Natural killer cell treated with Interleukin-12 subunit alpha and Interleukin-12 subunit beta and Interleukin-15 and Interleukin-18, amount 100 ng/mL, for 72 hours (primary cell): Measurements from ENCODE around the gene SCAMP2. TPM values are rescaled to one million over a fixed set of nuclear protein-coding genes. Genes with fewer than 3 reads are reported as not detected.

Source experiments
- total RNA-seq, 2 donors: library from RNA; stranded (reverse); gene quantifications; one replicate each; pipeline ENCODE4 v1.2.3, GENCODE V29; 2022

SCAMP2 gene
- total RNA-seq, 2 donors from 2014 or later = 109 to 111 TPM

Other genes with a start within 250 kb of the SCAMP2 start
- 10 to 100 TPM; 69.4 to 73.0 TPM for gene EDC3, start 177.3 kb downstream of the SCAMP2 start, total RNA-seq
- gene CYP1A1, start 147.8 kb downstream of the SCAMP2 start, total RNA-seq = 1 to 10 TPM; 3.2 to 4.6 TPM
- gene CYP1A2, start 124.5 kb downstream of the SCAMP2 start, total RNA-seq = not detected
- 100 to 1,000 TPM; 323 TPM for gene CSK, start 91.3 kb downstream of the SCAMP2 start, total RNA-seq
- gene LMAN1L, start 60.5 kb downstream of the SCAMP2 start, total RNA-seq = 1 to 10 TPM; 3.4 to 4.9 TPM
- gene CPLX3, start 46.7 kb downstream of the SCAMP2 start, total RNA-seq = 1 to 10 TPM in 1 of 2 donors, under 1 TPM in 1; 0.43 to 1.7 TPM
- 10 to 100 TPM; 39.1 to 74.7 TPM for gene ULK3, start 30.2 kb downstream of the SCAMP2 start, total RNA-seq
- gene MPI, start 16.7 kb upstream of the SCAMP2 start, total RNA-seq = 10 to 100 TPM; 43.6 to 46.8 TPM
- 10 to 100 TPM; 49.6 to 74.3 TPM for gene FAM219B, start 33.5 kb upstream of the SCAMP2 start, total RNA-seq
- 100 to 1,000 TPM; 221 to 229 TPM for gene COX5A, start 64.7 kb upstream of the SCAMP2 start, total RNA-seq
- gene RPP25, start 83.4 kb upstream of the SCAMP2 start, total RNA-seq = 1 to 10 TPM; 1.5 to 3.6 TPM
- gene SCAMP5, start 122.2 kb upstream of the SCAMP2 start, total RNA-seq = 1 to 10 TPM in 1 of 2 donors, under 1 TPM in 1; 0.40 to 2.7 TPM
- gene PPCDC, start 150.2 kb upstream of the SCAMP2 start, total RNA-seq = 10 to 100 TPM; 27.0 to 42.0 TPM